Caki2 (cell line): ENCODE measurements around the gene PGAM2. TPM values are rescaled to one million over a fixed set of nuclear protein-coding genes. Genes with fewer than 3 reads are reported as not detected.
A peak's percentile ranks its signal among the peaks of the same experiment; 100 is the strongest.

ENCODE experiments used
- DNase-seq: peaks from one replicate; pipeline ENCODE4 v3.0.0-alpha.2; 2015; ENCODE audit warnings: low read depth
- in situ Hi-C: cut with HindIII; loops from 2 replicates; pipeline ENCODE4 v1.10.0; 2016; ENCODE audit warnings: low sequenced_read_pairs, low pct_unique_long_range_greater_than_20kb, mixed read lengths
- total RNA-seq: library from RNA; depleted of rRNA; stranded (reverse); fragments of >200 nt; shearing (Covaris generic); gene quantifications from 2 replicates; pipeline ENCODE4 v1.2.3, GENCODE V29; 2014; ENCODE audit warnings: low replicate concordance

Gene PGAM2
- total RNA-seq, 1 experiment from 2014 or later: not detected

- in situ Hi-C loops: no loop called here
- no peak for DNase-seq
Measured at GRCh38 chr7:44074349-44074695, 9.0 kb upstream of the PGAM2 start.

GRCh38 chr7:44073664-44074348 is 8.4 kb upstream of the PGAM2 start:
- in situ Hi-C loops: no loop called here
- no peak for DNase-seq

- DNase-seq: peak; percentile 68
- in situ Hi-C loops: no loop called here
Measured at GRCh38 chr7:44072364-44073231, 7.2 kb upstream of the PGAM2 start.

GRCh38 chr7:44071726-44072363 is 6.5 kb upstream of the PGAM2 start:
- DNase-seq: peak; percentile 9
- in situ Hi-C loops: no loop called here

GRCh38 chr7:44068054-44068453 is 2.7 kb upstream of the PGAM2 start:
- DNase-seq: no peak
- in situ Hi-C loops: no loop called here

- no peak for DNase-seq
- in situ Hi-C loops: no loop called here
Measured at GRCh38 chr7:44067064-44067951, 1.9 kb upstream of the PGAM2 start.

GRCh38 chr7:44066494-44067063 is 1.2 kb upstream of the PGAM2 start:
- in situ Hi-C loops: no loop called here

GRCh38 chr7:44066111-44066460 is 719 bp upstream of the PGAM2 start:
- in situ Hi-C loops: no loop called here
- DNase-seq: no peak

More at GRCh38 chr7:44066494-44067063, 1.2 kb upstream of the PGAM2 start:
- no peak for DNase-seq

- DNase-seq: no peak
- in situ Hi-C loops: no loop called here
Measured at GRCh38 chr7:44064791-44065430, 456 bp downstream of the PGAM2 start.

- DNase-seq: no peak
- in situ Hi-C loops: no loop called here
Measured at GRCh38 chr7:44063894-44064651, 1.3 kb downstream of the PGAM2 start.

- in situ Hi-C loops: no loop called here
- DNase-seq: no peak
Measured at GRCh38 chr7:44063547-44063893, 1.8 kb downstream of the PGAM2 start.

- in situ Hi-C loops: no loop called here
Measured at GRCh38 chr7:44062903-44063295, 2.5 kb downstream of the PGAM2 start.

GRCh38 chr7:44062180-44062902 is 3.0 kb downstream of the PGAM2 start:
- in situ Hi-C loops: no loop called here
- no peak for DNase-seq

More at GRCh38 chr7:44062903-44063295, 2.5 kb downstream of the PGAM2 start:
- no peak for DNase-seq

- no peak for DNase-seq
- in situ Hi-C loops: no loop called here
Measured at GRCh38 chr7:44061645-44062179, 3.7 kb downstream of the PGAM2 start.

GRCh38 chr7:44060948-44061644 is 4.3 kb downstream of the PGAM2 start:
- no peak for DNase-seq
- in situ Hi-C loops: no loop called here
